NOMO-1 (cell line): Measurements from ENCODE around the gene SLC9A3.
"Not testable (repeated sequence)": the region's sequence is repeated elsewhere in the genome, so short reads cannot be mapped to it uniquely, and the experiment has no call there.

ENCODE experiments used
- DNase-seq, 2 experiments: peaks; one replicate each; lab custom pipeline; 2025; ENCODE audit not compliant: unreplicated experiment in 2 of 2; lab: John Stamatoyannopoulos, UW

The SLC9A3 gene

GRCh38 chr5:478369-478981 is 45.8 kb downstream of the SLC9A3 start:
- no peak for DNase-seq

GRCh38 chr5:477871-478270 is 46.4 kb downstream of the SLC9A3 start:
- no peak for DNase-seq

GRCh38 chr5:477247-477646 is 47.0 kb downstream of the SLC9A3 start:
- DNase-seq, result no peak

GRCh38 chr5:476814-477175 is 47.5 kb downstream of the SLC9A3 start:
- no peak for DNase-seq

- no peak for DNase-seq
Observed at GRCh38 chr5:476102-476813, 48.0 kb downstream of the SLC9A3 start.

GRCh38 chr5:475704-476101 is 48.5 kb downstream of the SLC9A3 start:
- DNase-seq, result no peak

GRCh38 chr5:474840-475661 is 49.2 kb downstream of the SLC9A3 start:
- DNase-seq, result no peak

- not testable (repeated sequence) for DNase-seq
Observed at GRCh38 chr5:474232-474839, 49.9 kb downstream of the SLC9A3 start.

- DNase-seq, result peak; percentile 55 to 56
Observed at GRCh38 chr5:473551-474192, 50.6 kb downstream of the SLC9A3 start.

- DNase-seq, result peak; percentile 94 to 97
Observed at GRCh38 chr5:472656-473550, 51.3 kb downstream of the SLC9A3 start.

- peak in 1 of 2 experiments; percentile 34 for DNase-seq
Observed at GRCh38 chr5:472076-472655, 52.1 kb downstream of the SLC9A3 start.

GRCh38 chr5:471750-472058 is 52.5 kb downstream of the SLC9A3 start:
- DNase-seq, result peak in 1 of 2 experiments; percentile 67

GRCh38 chr5:470961-471749 is 53.1 kb downstream of the SLC9A3 start:
- no peak for DNase-seq

GRCh38 chr5:469752-470483 is 54.3 kb downstream of the SLC9A3 start:
- no peak for DNase-seq

GRCh38 chr5:468401-468800 is 55.8 kb downstream of the SLC9A3 start:
- DNase-seq, result no peak

GRCh38 chr5:466661-467310 is 57.5 kb downstream of the SLC9A3 start:
- no peak for DNase-seq

GRCh38 chr5:465591-466403 is 58.5 kb downstream of the SLC9A3 start:
- DNase-seq, result no peak
